ENCODE measurements around the gene AIM2. TPM values are rescaled to one million over a fixed set of nuclear protein-coding genes. Genes with fewer than 3 reads are reported as not detected.

AIM2 gene
- total and polyA plus RNA-seq, 10 of the 15 experiments (the other 5 are each of a cell fraction or from before 2014, with no cell fraction given), result 7.9 to 35.7 (median 12.8) TPM

DNA sequence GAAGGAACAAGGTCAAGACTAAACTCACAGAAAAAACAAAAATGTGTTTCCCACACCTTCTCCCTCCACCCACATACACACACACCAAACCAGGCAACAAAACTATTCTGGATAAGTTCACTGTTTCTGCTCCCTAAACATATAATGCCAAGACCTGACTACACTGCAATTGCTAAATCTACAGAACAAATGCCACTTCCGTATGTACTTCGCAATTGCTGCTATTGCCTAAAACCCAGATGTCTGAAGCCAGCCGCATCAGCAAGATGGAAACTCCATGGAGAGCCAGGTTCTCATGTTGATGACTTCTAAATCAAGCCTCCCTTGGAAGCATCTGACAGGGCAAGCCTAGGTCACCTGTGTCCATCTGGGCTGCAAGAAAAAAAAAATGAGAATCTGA, 8.3 kb upstream of the AIM2 start:
- Histone ChIP-seq H2AFZ (ENCODE audit: control insufficient read depth, low read depth, low read length) (no peak overlapping the region), H3K79me2 (ENCODE audit: control insufficient read depth, insufficient read depth, low read length) (no peaks in the 10 kb centered on the region), H3K9me3 (replicated peaks; ENCODE audit: control insufficient read depth, insufficient read depth, low read length) (no peaks in the 10 kb centered on the region), H3K27me3 (replicated peaks in 1 of 2; ENCODE audit: control insufficient read depth in 2 of 2, insufficient read depth in 2 of 2, low read length in 1 of 2) (0 out of 4 replicates have a peak, but pooled peaks cover 0 to under 1% of the 10 kb centered on the region in 2 experiments), H3K9ac (ENCODE audit: control insufficient read depth, insufficient read depth, low read length) (no peak overlapping the region), H3K4me3 (no peak overlapping the region), H3K36me3 (ENCODE audit: control insufficient read depth in 2 of 2, insufficient read depth in 2 of 2, low read length in 1 of 2) (no peaks in the 10 kb centered on the region), H4K20me1 (ENCODE audit: control insufficient read depth, insufficient read depth) (no peaks in the 10 kb centered on the region), H3K4me2 (ENCODE audit: control insufficient read depth, insufficient read depth) (no peak overlapping the region), H3K4me1 (ENCODE audit: control insufficient read depth, insufficient read depth, low read length) (no peaks in the 10 kb centered on the region), H3K27ac (ENCODE audit: control insufficient read depth, insufficient read depth) (no peak overlapping the region)
- in situ Hi-C loops (cut with MboI) (no loop called here), intact Hi-C loops (cut with micrococcal nuclease; ENCODE audit: unreplicated experiment) (loop anchor here (5.0 kb wide), 1 partner anchor 578 kb away; no protein-coding TSS in a partner anchor)
- FAIRE-seq, result no peak
- no TSS peak for BruUV-seq (replicated peaks)
- ChIA-PET RAD21 (ENCODE audit: unreplicated experiment) (no interaction called here), POLR2A (no interaction called here), SMC1A (ENCODE audit: uncharacterized antibody, unreplicated experiment) (interaction anchor here (1.1 to 1.9 kb wide), 3 partner anchors 13 to 578 kb away, joined by 3 to 8 read pairs (median 3); no protein-coding TSS in a partner anchor), CTCF (interaction anchor here (1.3 kb wide), 1 partner anchor 12 kb away, joined by 5 read pairs; no protein-coding TSS in a partner anchor)
- DNase-seq (ENCODE audit: low read depth, low spot score), result no peak
- no peak for ATAC-seq
- WGBS (ENCODE audit: insufficient coverage, insufficient replicate concordance, low lambda C conversion rate, missing lambda C conversion rate), result 100% methylated on average over 3 of the region's 3 CpGs
- TF ChIP-seq ZNF274 (IDR thresholded peaks at IDR 0.05; ENCODE audit: insufficient read depth, insufficient read length), result no peak
- TF ChIP-seq RELA (IDR thresholded peaks at IDR 0.05; ENCODE audit: borderline replicate concordance, partially characterized antibody), result no peak
- no peak for TF ChIP-seq ZSCAN29 (IDR thresholded peaks at IDR 0.05)
- TF ChIP-seq ZBED1 (IDR thresholded peaks at IDR 0.05; ENCODE audit: borderline replicate concordance), result no peak
- no peak for TF ChIP-seq SPI1 (IDR thresholded peaks at IDR 0.05; ENCODE audit: borderline replicate concordance, insufficient read depth, low read depth, low read length)
- TF ChIP-seq IRF4 (IDR thresholded peaks at IDR 0.05; ENCODE audit: low read depth, low read length), result no peak
- no peak for TF ChIP-seq ZNF24 (IDR thresholded peaks at IDR 0.05)
- TF ChIP-seq SMC3 (IDR thresholded peaks at IDR 0.05; ENCODE audit: borderline replicate concordance, low read length), result no peak
- TF ChIP-seq ZNF207 (IDR thresholded peaks at IDR 0.05; ENCODE audit: borderline replicate concordance), result no peak

DNA sequence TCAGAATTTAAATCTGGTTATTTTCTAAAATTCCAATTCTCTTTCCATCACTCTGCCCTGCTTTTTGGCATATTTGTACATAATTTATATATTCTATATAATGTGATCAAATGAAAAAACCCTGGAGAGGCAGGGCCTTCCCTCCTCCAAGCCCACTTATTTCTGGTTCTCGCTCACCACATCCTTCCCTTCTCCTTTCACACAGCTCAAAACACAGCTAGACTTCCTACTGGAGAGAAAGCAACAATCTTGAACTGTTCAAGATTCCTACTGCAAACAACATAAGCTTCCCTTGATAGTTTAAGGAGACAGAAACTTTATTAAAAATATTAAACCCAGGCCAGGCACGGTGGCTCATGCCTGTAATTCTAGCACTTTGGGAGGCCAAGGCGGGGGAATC, 7.6 kb upstream of the AIM2 start:
- no peak for FAIRE-seq
- Histone ChIP-seq H3K27me3 (replicated peaks in 1 of 2; ENCODE audit: control insufficient read depth in 2 of 2, insufficient read depth in 2 of 2, low read length in 1 of 2) (no peaks in the 10 kb centered on the region), H2AFZ (ENCODE audit: control insufficient read depth, low read depth, low read length) (no peak overlapping the region), H3K4me3 (no peak overlapping the region), H3K4me1 (ENCODE audit: control insufficient read depth, insufficient read depth, low read length) (no peaks in the 10 kb centered on the region), H3K9ac (ENCODE audit: control insufficient read depth, insufficient read depth, low read length) (no peak overlapping the region), H3K36me3 (ENCODE audit: control insufficient read depth in 2 of 2, insufficient read depth in 2 of 2, low read length in 1 of 2) (no peaks in the 10 kb centered on the region), H3K27ac (ENCODE audit: control insufficient read depth, insufficient read depth) (no peak overlapping the region), H3K79me2 (ENCODE audit: control insufficient read depth, insufficient read depth, low read length) (no peaks in the 10 kb centered on the region), H4K20me1 (ENCODE audit: control insufficient read depth, insufficient read depth) (no peaks in the 10 kb centered on the region), H3K9me3 (replicated peaks; ENCODE audit: control insufficient read depth, insufficient read depth, low read length) (no peaks in the 10 kb centered on the region), H3K4me2 (ENCODE audit: control insufficient read depth, insufficient read depth) (no peak overlapping the region)
- BruUV-seq (replicated peaks), result no TSS peak
- no peak for ATAC-seq
- ChIA-PET POLR2A (no interaction called here), RAD21 (ENCODE audit: unreplicated experiment) (interaction anchor here (0.9 kb wide), 1 partner anchor 14 kb away, joined by 3 read pairs; no protein-coding TSS in a partner anchor), SMC1A (ENCODE audit: uncharacterized antibody, unreplicated experiment) (interaction anchor here (1.2 to 1.9 kb wide), 2 partner anchors 12 to 15 kb away, joined by 3 to 8 read pairs; no protein-coding TSS in a partner anchor), CTCF (no interaction called here)
- intact Hi-C loops (cut with micrococcal nuclease; ENCODE audit: unreplicated experiment) (no loop called here), in situ Hi-C loops (cut with MboI) (no loop called here)
- 60% methylated on average over 3 of the region's 3 CpGs for WGBS (ENCODE audit: insufficient coverage, insufficient replicate concordance, low lambda C conversion rate, missing lambda C conversion rate)
- no peak for DNase-seq (ENCODE audit: low read depth, low spot score)
- TF ChIP-seq TAF1 (IDR thresholded peaks at IDR 0.05; ENCODE audit: borderline replicate concordance, low read depth, low read length) (no peak), STAT1 (conservative IDR thresholded peaks at IDR 0.05) (no peak), RELA (IDR thresholded peaks at IDR 0.05; ENCODE audit: borderline replicate concordance, partially characterized antibody) (no peak), RUNX3 (IDR thresholded peaks at IDR 0.05; ENCODE audit: low read length) (no peak), RAD51 (IDR thresholded peaks at IDR 0.05) (no peak), CHD2 (IDR thresholded peaks at IDR 0.05; ENCODE audit: borderline replicate concordance, low read depth, low read length) (no peak), SMAD5 (IDR thresholded peaks at IDR 0.05; ENCODE audit: low read depth) (no peak), RBBP5 (conservative IDR thresholded peaks at IDR 0.05) (no peak), FOXK2 (IDR thresholded peaks at IDR 0.05) (no peak), BCL11A (IDR thresholded peaks at IDR 0.05; ENCODE audit: low read depth, low read length) (no peak), IKZF1 (conservative IDR thresholded peaks at IDR 0.05) (no peak), ZSCAN29 (IDR thresholded peaks at IDR 0.05) (no peak)
- TF ChIP-seq, protein P1, sequence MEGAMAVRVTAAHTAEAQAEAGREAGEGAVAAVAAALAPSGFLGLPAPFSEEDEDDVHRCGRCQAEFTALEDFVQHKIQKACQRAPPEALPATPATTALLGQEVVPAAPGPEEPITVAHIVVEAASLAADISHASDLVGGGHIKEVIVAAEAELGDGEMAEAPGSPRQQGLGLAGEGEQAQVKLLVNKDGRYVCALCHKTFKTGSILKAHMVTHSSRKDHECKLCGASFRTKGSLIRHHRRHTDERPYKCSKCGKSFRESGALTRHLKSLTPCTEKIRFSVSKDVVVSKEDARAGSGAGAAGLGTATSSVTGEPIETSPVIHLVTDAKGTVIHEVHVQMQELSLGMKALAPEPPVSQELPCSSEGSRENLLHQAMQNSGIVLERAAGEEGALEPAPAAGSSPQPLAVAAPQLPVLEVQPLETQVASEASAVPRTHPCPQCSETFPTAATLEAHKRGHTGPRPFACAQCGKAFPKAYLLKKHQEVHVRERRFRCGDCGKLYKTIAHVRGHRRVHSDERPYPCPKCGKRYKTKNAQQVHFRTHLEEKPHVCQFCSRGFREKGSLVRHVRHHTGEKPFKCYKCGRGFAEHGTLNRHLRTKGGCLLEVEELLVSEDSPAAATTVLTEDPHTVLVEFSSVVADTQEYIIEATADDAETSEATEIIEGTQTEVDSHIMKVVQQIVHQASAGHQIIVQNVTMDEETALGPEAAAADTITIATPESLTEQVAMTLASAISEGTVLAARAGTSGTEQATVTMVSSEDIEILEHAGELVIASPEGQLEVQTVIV (IDR thresholded peaks at IDR 0.05; ENCODE audit: borderline replicate concordance, partially characterized antibody), result no peak

Data from GM12878 (cell line).